PC-3 (cell line): ENCODE results near the gene DHRS4L2. TPM values are rescaled to one million over a fixed set of nuclear protein-coding genes. Genes with fewer than 3 reads are reported as not detected.

ENCODE experiments used
- ATAC-seq: fragments of 200-7000 bp; cut with Tn5 transposase; 2 replicates; pipeline ENCODE4 v1.9.1; 2020; ENCODE audit warnings: mild to moderate bottlenecking, moderate library complexity
- BruUV-seq: library from RNA; stranded (reverse); fragments of 400-500 nt; replicated peaks from 2 replicates; lab custom pipeline; 2021; lab: Mats Ljungman, UMichigan
- CTCF ChIA-PET: fragments of 300-600 bp; sonication (Branson Sonifier 250); formaldehyde crosslinking; loops from one replicate; lab custom pipeline; 2022; ENCODE audit warnings: antibody characterized with exemption; lab: Charles Lee
- POLR2A ChIA-PET: fragments of 300-600 bp; sonication (Branson Sonifier 250); formaldehyde crosslinking; loops from one replicate; lab custom pipeline; 2022; ENCODE audit warnings: antibody characterized with exemption; ENCODE audit not compliant: unreplicated experiment; lab: Charles Lee
- DNase-seq: peaks from one replicate; pipeline ENCODE4 v3.0.0-alpha.2; 2015
- H2AFZ ChIP-seq: fragments of 300-600 bp; sonication (generic); 2 replicates; pipeline ENCODE4 v1.6.0; 2016; ENCODE audit warnings: antibody characterized with exemption, low read length
- H3F3A ChIP-seq: fragments of 300-600 bp; sonication (generic); one replicate; pipeline ENCODE4 v1.6.0; 2017; ENCODE audit warnings: antibody characterized with exemption, low read length, control low read depth, mild to moderate bottlenecking; ENCODE audit not compliant: unreplicated experiment
- H3K27ac ChIP-seq: fragments of 300-600 bp; sonication (generic); 2 replicates; pipeline ENCODE4 v1.5.1; 2016; ENCODE audit warnings: mild to moderate bottlenecking, low read length
- H3K27me3 ChIP-seq: fragments of 300-600 bp; sonication (generic); 2 replicates; pipeline ENCODE4 v1.6.1; 2016; ENCODE audit warnings: low read length, mixed read lengths
- H3K36me3 ChIP-seq: fragments of 300-600 bp; sonication (generic); 2 replicates; pipeline ENCODE4 v1.6.1; 2016; ENCODE audit warnings: low read depth, mixed run types, low read length, mixed read lengths
- H3K4me1 ChIP-seq: fragments of 300-600 bp; sonication (generic); 2 replicates; pipeline ENCODE4 v1.5.1; 2016; ENCODE audit warnings: low read length; ENCODE audit not compliant: insufficient read depth
- H3K4me2 ChIP-seq: fragments of 300-600 bp; sonication (generic); 2 replicates; pipeline ENCODE4 v1.6.0; 2016; ENCODE audit warnings: low read length
- H3K4me3 ChIP-seq: fragments of 300-600 bp; sonication (generic); 2 replicates; pipeline ENCODE4 v1.5.1; 2016; ENCODE audit warnings: mild to moderate bottlenecking, low read length, mixed read lengths
- H3K79me2 ChIP-seq: fragments of 300-600 bp; sonication (generic); 2 replicates; pipeline ENCODE4 v1.6.1; 2017; ENCODE audit warnings: low read length, mixed read lengths
- H3K9ac ChIP-seq: fragments of 300-600 bp; sonication (generic); 2 replicates; pipeline ENCODE4 v1.6.0; 2016; ENCODE audit warnings: mild to moderate bottlenecking, low read length
- H3K9me2 ChIP-seq: fragments of 300-600 bp; sonication (generic); replicated peaks from 2 replicates; pipeline ENCODE4 v1.6.1; 2016; ENCODE audit warnings: mixed run types, low read length, mixed read lengths
- H3K9me3 ChIP-seq: fragments of 300-600 bp; sonication (generic); 2 replicates; pipeline ENCODE4 v1.6.1; 2016; ENCODE audit warnings: low read length, mixed read lengths
- H4K20me1 ChIP-seq: fragments of 300-600 bp; sonication (generic); 2 replicates; pipeline ENCODE4 v1.6.1; 2016; ENCODE audit warnings: low read length, mixed read lengths
- CTCF ChIP-seq: fragments of 300-600 bp; sonication (generic); conservative IDR thresholded peaks from 2 replicates; pipeline ENCODE4 v1.5.1; 2017; ENCODE audit warnings: antibody characterized with exemption, low read depth, mild to moderate bottlenecking, low read length
- EZH2 ChIP-seq: fragments of 300-600 bp; sonication (generic); IDR thresholded peaks from one replicate; pipeline ENCODE4 v1.6.1; 2017; ENCODE audit warnings: antibody characterized with exemption, mild to moderate bottlenecking, low read length; ENCODE audit not compliant: unreplicated experiment
- EZH2phosphoT487 ChIP-seq: fragments of 300-600 bp; sonication (generic); IDR thresholded peaks from 2 replicates; pipeline ENCODE4 v1.6.1; 2018; ENCODE audit warnings: mild to moderate bottlenecking, antibody characterized with exemption, low read length, borderline replicate concordance
- intact Hi-C: fragments of 100-400 bp; cut with micrococcal nuclease; formaldehyde crosslinking; loops from 2 replicates; pipeline ENCODE4 v1.9.0; 2023
- total RNA-seq: library from RNA; depleted of rRNA; stranded (reverse); fragments of >200 nt; gene quantifications from 2 replicates; pipeline ENCODE4 v1.2.3, GENCODE V29; 2014; rRNA removed

DHRS4L2 gene
- total RNA-seq, 1 experiment from 2014 or later, result 16.5 TPM

DNA sequence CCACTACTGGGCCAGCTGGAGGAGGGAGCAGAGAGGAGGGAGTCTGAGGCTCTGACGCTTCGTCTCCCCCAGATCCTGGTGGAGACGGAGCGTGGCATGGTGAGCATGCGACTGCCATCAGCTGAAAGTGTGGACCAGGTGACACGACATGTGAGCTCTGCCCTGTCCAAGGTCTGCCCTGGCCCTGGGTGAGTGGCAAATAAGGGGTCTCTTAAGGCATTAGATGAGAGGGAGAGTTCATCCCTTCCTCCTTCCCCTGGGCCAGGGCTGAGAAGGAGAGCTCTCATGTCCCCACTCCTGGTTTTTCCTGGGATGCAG, 65.6 kb downstream of the DHRS4L2 start:
- no peak overlapping the region for H3K9ac ChIP-seq
- H3K27me3 ChIP-seq, result 0 out of 2 replicates have a peak, but pooled peaks cover 6% of the 10 kb centered on the region
- ChIA-PET POLR2A (no interaction called here), CTCF (no interaction called here)
- intact Hi-C loops, result no loop called here
- H3K27ac ChIP-seq, result no peak overlapping the region
- no peaks in the 10 kb centered on the region for H3K79me2 ChIP-seq
- no peaks in the 10 kb centered on the region for H4K20me1 ChIP-seq
- H3K36me3 ChIP-seq, result no peaks in the 10 kb centered on the region
- H3K4me2 ChIP-seq, result no peak overlapping the region
- TF ChIP-seq CTCF (no peak), EZH2phosphoT487 (no peak), EZH2 (no peak)
- ATAC-seq (no peak), DNase-seq (no peak)
- no peaks in the 10 kb centered on the region for H3F3A ChIP-seq
- no TSS peak for BruUV-seq
- peaks cover 6% of the 10 kb centered on the region; the same call in 1 of the 2 replicates for H3K4me1 ChIP-seq
- no peaks in the 10 kb centered on the region for H3K9me3 ChIP-seq
- H3K4me3 ChIP-seq, result no peak overlapping the region
- H2AFZ ChIP-seq, result no peak overlapping the region
- no peaks in the 10 kb centered on the region for H3K9me2 ChIP-seq

DNA sequence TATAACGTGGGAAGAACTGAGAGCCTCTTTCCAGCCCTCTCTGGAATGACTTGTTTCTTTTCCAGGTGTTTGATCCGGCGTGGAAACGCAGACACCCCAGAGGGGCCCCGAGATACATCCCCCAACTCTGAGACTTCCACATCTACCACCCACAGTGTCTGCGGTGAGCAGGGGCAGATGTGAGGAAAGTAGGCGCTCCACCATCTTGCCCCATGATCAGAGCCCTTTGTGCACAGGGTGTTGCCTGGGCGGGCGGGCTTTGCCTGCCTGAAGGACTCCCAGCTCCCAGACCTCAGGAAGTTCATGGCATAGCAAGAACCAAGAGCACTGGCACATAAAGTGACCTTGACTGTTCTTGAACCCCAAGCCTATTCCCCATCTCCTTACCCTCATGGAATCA, 65.9 kb downstream of the DHRS4L2 start:
- BruUV-seq, result no TSS peak
- H3K9ac ChIP-seq, result no peak overlapping the region
- H3K79me2 ChIP-seq, result no peaks in the 10 kb centered on the region
- H3K4me1 ChIP-seq, result peaks cover 6% of the 10 kb centered on the region; the same call in 1 of the 2 replicates
- H3K36me3 ChIP-seq, result no peaks in the 10 kb centered on the region
- no peak for ATAC-seq
- ChIA-PET POLR2A (no interaction called here), CTCF (no interaction called here)
- TF ChIP-seq EZH2phosphoT487 (no peak), CTCF (no peak), EZH2 (no peak)
- no peak overlapping the region for H2AFZ ChIP-seq
- H4K20me1 ChIP-seq, result no peaks in the 10 kb centered on the region
- H3K27ac ChIP-seq, result no peak overlapping the region
- H3K4me3 ChIP-seq, result no peak overlapping the region
- H3K9me3 ChIP-seq, result no peaks in the 10 kb centered on the region
- H3K9me2 ChIP-seq, result no peaks in the 10 kb centered on the region
- no peaks in the 10 kb centered on the region for H3F3A ChIP-seq
- H3K4me2 ChIP-seq, result no peak overlapping the region
- 0 out of 2 replicates have a peak, but pooled peaks cover 6% of the 10 kb centered on the region for H3K27me3 ChIP-seq
- DNase-seq, result no peak
- intact Hi-C loops, result loop anchor here (5.0 kb wide), 1 partner anchor 42 kb away; no protein-coding TSS in a partner anchor

Other genes starting within 250 kb of the DHRS4L2 start
- 103 and 108 TPM in 2 replicates for gene DHRS4, start 35.2 kb upstream of the DHRS4L2 start, total RNA-seq
- gene CARMIL3, start 63.1 kb downstream of the DHRS4L2 start, total RNA-seq, result not detected in 2 replicates
- not detected in 2 replicates for gene CPNE6, start 82.6 kb downstream of the DHRS4L2 start, total RNA-seq
- 10.0 and 11.6 TPM in 2 replicates for gene PCK2, start 105.4 kb downstream of the DHRS4L2 start, total RNA-seq
- 68.2 and 85.8 TPM in 2 replicates for gene DCAF11, start 125.8 kb downstream of the DHRS4L2 start, total RNA-seq
- gene NRL, start 126.0 kb downstream of the DHRS4L2 start, total RNA-seq, result 1.5 and 1.7 TPM in 2 replicates
- gene FITM1, start 141.7 kb downstream of the DHRS4L2 start, total RNA-seq, result 0.55 TPM in 1 of 2 replicates, not detected in the other
- gene PSME1, start 147.3 kb downstream of the DHRS4L2 start, total RNA-seq, result 140 and 163 TPM in 2 replicates
- 30.1 and 36.7 TPM in 2 replicates for gene EMC9, start 152.7 kb downstream of the DHRS4L2 start, total RNA-seq
- gene PSME2, start 157.7 kb downstream of the DHRS4L2 start, total RNA-seq, result 211 and 297 TPM in 2 replicates
- gene RNF31, start 158.6 kb downstream of the DHRS4L2 start, total RNA-seq, result 69.6 and 79.4 TPM in 2 replicates
- 10.5 and 20.6 TPM in 2 replicates for gene IRF9, start 172.3 kb downstream of the DHRS4L2 start, total RNA-seq
- gene REC8, start 183.2 kb downstream of the DHRS4L2 start, total RNA-seq, result 1.9 and 5.7 TPM in 2 replicates
- 193 and 211 TPM in 2 replicates for gene IPO4, start 199.9 kb downstream of the DHRS4L2 start, total RNA-seq
- 52.1 and 58.3 TPM in 2 replicates for gene TM9SF1, start 206.5 kb downstream of the DHRS4L2 start, total RNA-seq
- 0.11 TPM in 1 of 2 replicates, not detected in the other for gene TSSK4, start 216.8 kb downstream of the DHRS4L2 start, total RNA-seq
- 58.3 and 67.9 TPM in 2 replicates for gene CHMP4A, start 224.6 kb downstream of the DHRS4L2 start, total RNA-seq
- 16.2 and 23.5 TPM in 2 replicates for gene MDP1, start 227.1 kb downstream of the DHRS4L2 start, total RNA-seq
- 330 and 337 TPM in 2 replicates for gene NEDD8, start 243.4 kb downstream of the DHRS4L2 start, total RNA-seq
- gene GMPR2, start 244.0 kb downstream of the DHRS4L2 start, total RNA-seq, result 51.8 and 56.9 TPM in 2 replicates